Measurements from ENCODE around the gene ZFYVE28. TPM values are rescaled to one million over a fixed set of nuclear protein-coding genes. Genes with fewer than 3 reads are reported as not detected.

ZFYVE28 gene
- polyA plus RNA-seq, 1 of the 3 experiments (the other 2 are of a cell fraction) = 3.2 TPM

DNA sequence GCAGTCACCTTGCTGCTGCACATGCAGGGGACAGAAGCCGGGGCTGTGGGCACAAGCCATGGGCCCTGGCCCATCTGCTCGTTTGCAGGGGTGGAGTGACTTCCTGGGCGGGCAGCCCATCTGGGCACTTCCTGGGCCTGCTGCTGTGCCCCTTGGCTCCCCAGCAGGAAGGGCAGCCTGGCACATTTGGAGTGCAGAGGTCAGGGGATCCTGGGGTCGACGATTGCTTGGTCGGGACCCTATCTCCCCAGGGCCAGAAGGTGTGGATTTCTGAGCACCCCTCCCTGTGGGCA is 145.7 kb downstream of the ZFYVE28 start:
- Histone ChIP-seq H3K4me2 (no peak overlapping the region), H3K9me2 (no peaks in the 10 kb centered on the region), H3K27ac (ENCODE audit: low read depth in 2 of 2, low read length in 1 of 2) (no peak overlapping the region), H2AFZ (ENCODE audit: low read depth) (no peak overlapping the region), H3F3A (replicated peaks; ENCODE audit: insufficient read depth) (no peaks in the 10 kb centered on the region), H3K79me2 (ENCODE audit: insufficient read depth) (no peaks in the 10 kb centered on the region), H3K4me1 (ENCODE audit: control insufficient read depth in 1 of 2, insufficient read depth in 2 of 2, low read depth in 1 of 2, low read length in 1 of 2) (peaks cover 0 to 44% of the 10 kb centered on the region in 2 experiments; a peak in 1 of 4 replicates), H4K20me1 (ENCODE audit: insufficient read depth) (no peaks in the 10 kb centered on the region), H3K4me3 (ENCODE audit: low read depth in 2 of 2, low read length in 1 of 2) (no peak overlapping the region), H3K9me3 (no peaks in the 10 kb centered on the region), H3K36me3 (replicated peaks in 1 of 2; ENCODE audit: control insufficient read depth in 1 of 2, insufficient read depth in 2 of 2, low read length in 1 of 2) (no peaks in the 10 kb centered on the region), H3K27me3 (ENCODE audit: insufficient read depth) (no peaks in the 10 kb centered on the region), H3K9ac (no peak overlapping the region)
- POLR2A ChIA-PET = no interaction called here
- CTCF ChIA-PET = interaction anchor here (1.3 kb wide), 1 partner anchor 29 kb away, joined by 3 read pairs; no protein-coding TSS in a partner anchor
- TF ChIP-seq NFIC (IDR thresholded peaks at IDR 0.05; ENCODE audit: borderline replicate concordance) (no peak), SMC3 (IDR thresholded peaks at IDR 0.05; ENCODE audit: low read depth, low read length) (no peak), RFX5 (IDR thresholded peaks at IDR 0.05; ENCODE audit: low read length) (no peak), SIN3A (IDR thresholded peaks at IDR 0.05; ENCODE audit: borderline replicate concordance, low read depth, low read length) (no peak), EP300 (IDR thresholded peaks at IDR 0.05; ENCODE audit: borderline replicate concordance in 1 of 2, low read depth in 1 of 2, low read length in 1 of 2) (no peak), GABPA (IDR thresholded peaks at IDR 0.05; ENCODE audit: low read depth) (no peak), TEAD4 (IDR thresholded peaks at IDR 0.05; ENCODE audit: borderline replicate concordance, insufficient read depth) (no peak)
- TF ChIP-seq, protein P1, sequence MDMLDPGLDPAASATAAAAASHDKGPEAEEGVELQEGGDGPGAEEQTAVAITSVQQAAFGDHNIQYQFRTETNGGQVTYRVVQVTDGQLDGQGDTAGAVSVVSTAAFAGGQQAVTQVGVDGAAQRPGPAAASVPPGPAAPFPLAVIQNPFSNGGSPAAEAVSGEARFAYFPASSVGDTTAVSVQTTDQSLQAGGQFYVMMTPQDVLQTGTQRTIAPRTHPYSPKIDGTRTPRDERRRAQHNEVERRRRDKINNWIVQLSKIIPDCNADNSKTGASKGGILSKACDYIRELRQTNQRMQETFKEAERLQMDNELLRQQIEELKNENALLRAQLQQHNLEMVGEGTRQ (IDR thresholded peaks at IDR 0.05; ENCODE audit: borderline replicate concordance, low read depth, low read length) = no peak
- TF ChIP-seq, protein P2, sequence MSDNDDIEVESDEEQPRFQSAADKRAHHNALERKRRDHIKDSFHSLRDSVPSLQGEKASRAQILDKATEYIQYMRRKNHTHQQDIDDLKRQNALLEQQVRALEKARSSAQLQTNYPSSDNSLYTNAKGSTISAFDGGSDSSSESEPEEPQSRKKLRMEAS (IDR thresholded peaks at IDR 0.05; ENCODE audit: low read depth) = no peak
- TF ChIP-seq, protein P3, sequence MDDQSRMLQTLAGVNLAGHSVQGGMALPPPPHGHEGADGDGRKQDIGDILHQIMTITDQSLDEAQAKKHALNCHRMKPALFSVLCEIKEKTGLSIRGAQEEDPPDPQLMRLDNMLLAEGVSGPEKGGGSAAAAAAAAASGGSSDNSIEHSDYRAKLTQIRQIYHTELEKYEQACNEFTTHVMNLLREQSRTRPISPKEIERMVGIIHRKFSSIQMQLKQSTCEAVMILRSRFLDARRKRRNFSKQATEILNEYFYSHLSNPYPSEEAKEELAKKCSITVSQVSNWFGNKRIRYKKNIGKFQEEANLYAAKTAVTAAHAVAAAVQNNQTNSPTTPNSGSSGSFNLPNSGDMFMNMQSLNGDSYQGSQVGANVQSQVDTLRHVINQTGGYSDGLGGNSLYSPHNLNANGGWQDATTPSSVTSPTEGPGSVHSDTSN (IDR thresholded peaks at IDR 0.05) = no peak
- 20% methylated on average over 1 of the region's 6 CpGs for WGBS (ENCODE audit: low lambda C conversion rate)
- no peak for DNase-seq

DNA sequence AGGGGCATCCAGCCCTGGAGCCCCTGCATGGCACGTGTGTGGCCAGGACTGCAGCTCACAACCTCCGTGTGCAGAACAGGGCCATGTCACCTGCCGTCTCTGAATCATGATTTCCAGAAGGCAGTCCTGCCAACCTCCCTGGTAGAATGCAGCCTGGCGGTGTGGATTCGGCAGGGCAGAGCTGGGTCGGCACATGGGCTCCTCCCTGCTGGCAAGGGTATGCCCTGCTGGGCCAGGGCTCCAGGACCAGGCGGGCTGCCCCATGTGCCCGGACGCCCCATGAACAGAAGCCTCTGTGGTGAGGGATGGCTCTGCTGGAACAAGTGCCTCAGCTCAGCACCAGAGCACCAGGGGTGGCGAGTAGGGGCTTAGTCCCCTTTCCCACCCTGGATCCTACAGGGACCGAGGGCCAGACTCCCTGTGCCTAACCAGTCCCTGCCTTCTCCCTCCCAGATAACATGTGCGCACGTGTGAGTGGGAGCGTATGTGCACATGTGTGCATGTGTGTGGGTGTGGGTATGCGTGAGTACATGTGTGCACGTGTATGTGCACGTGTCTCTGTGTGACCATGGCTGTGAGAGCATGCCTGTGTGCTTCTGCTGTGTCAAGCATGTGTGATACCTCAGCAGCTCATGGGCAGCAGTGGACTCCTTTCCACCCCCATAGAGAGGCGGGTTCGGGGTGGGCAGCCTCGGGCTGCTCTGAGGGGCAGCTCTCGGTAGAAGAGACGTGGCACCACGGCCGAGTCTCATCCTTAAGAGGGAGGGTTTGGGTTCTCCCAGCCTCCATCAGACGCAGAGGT is 146.2 kb downstream of the ZFYVE28 start:
- H4K20me1 ChIP-seq (ENCODE audit: insufficient read depth) = no peaks in the 10 kb centered on the region
- no peaks in the 10 kb centered on the region for H3K9me3 ChIP-seq
- no peak overlapping the region for H3K27ac ChIP-seq (ENCODE audit: low read depth in 2 of 2, low read length in 1 of 2)
- H3K79me2 ChIP-seq (ENCODE audit: insufficient read depth) = no peaks in the 10 kb centered on the region
- H3K9me2 ChIP-seq = no peaks in the 10 kb centered on the region
- CTCF ChIA-PET = interaction anchor here (1.1 kb wide), 1 partner anchor 14 kb away, joined by 3 read pairs; no protein-coding TSS in a partner anchor
- no peak overlapping the region for H3K4me3 ChIP-seq (ENCODE audit: low read depth in 2 of 2, low read length in 1 of 2)
- H3K4me2 ChIP-seq = no peak overlapping the region
- peaks cover 0 to 47% of the 10 kb centered on the region in 2 experiments; a peak in 1 of 4 replicates for H3K4me1 ChIP-seq (ENCODE audit: control insufficient read depth in 1 of 2, insufficient read depth in 2 of 2, low read depth in 1 of 2, low read length in 1 of 2)
- POLR2A ChIA-PET = no interaction called here
- H3K36me3 ChIP-seq (replicated peaks in 1 of 2; ENCODE audit: control insufficient read depth in 1 of 2, insufficient read depth in 2 of 2, low read length in 1 of 2) = no peaks in the 10 kb centered on the region
- no peak overlapping the region for H2AFZ ChIP-seq (ENCODE audit: low read depth)
- H3K27me3 ChIP-seq (ENCODE audit: insufficient read depth) = no peaks in the 10 kb centered on the region
- DNase-seq = no peak
- H3K9ac ChIP-seq = no peak overlapping the region
- H3F3A ChIP-seq (replicated peaks; ENCODE audit: insufficient read depth) = no peaks in the 10 kb centered on the region
- 82% methylated on average over 12 of the region's 25 CpGs for WGBS (ENCODE audit: low lambda C conversion rate)
- TF ChIP-seq EP300 (IDR thresholded peaks at IDR 0.05; ENCODE audit: borderline replicate concordance in 1 of 2, low read depth in 1 of 2, low read length in 1 of 2) (no peak), SMC3 (IDR thresholded peaks at IDR 0.05; ENCODE audit: low read depth, low read length) (no peak), GATA2 (CRISPR knock-in tag; IDR thresholded peaks at IDR 0.05) (no peak), RAD21 (IDR thresholded peaks at IDR 0.05; ENCODE audit: low read length) (no peak), EZH2phosphoT487 (IDR thresholded peaks at IDR 0.05; ENCODE audit: borderline replicate concordance, low read depth) (no peak), FOSL2 (IDR thresholded peaks at IDR 0.05; ENCODE audit: borderline replicate concordance, low read depth) (no peak), MEF2A (IDR thresholded peaks at IDR 0.05; ENCODE audit: borderline replicate concordance, low read depth) (no peak), TEAD4 (IDR thresholded peaks at IDR 0.05; ENCODE audit: borderline replicate concordance, insufficient read depth) (no peak), CHD2 (IDR thresholded peaks at IDR 0.05; ENCODE audit: low read length, partially characterized antibody) (no peak), SIN3A (IDR thresholded peaks at IDR 0.05; ENCODE audit: borderline replicate concordance, low read depth, low read length) (no peak), RCOR1 (IDR thresholded peaks at IDR 0.05; ENCODE audit: low read length) (no peak)
- TF ChIP-seq, protein P4, sequence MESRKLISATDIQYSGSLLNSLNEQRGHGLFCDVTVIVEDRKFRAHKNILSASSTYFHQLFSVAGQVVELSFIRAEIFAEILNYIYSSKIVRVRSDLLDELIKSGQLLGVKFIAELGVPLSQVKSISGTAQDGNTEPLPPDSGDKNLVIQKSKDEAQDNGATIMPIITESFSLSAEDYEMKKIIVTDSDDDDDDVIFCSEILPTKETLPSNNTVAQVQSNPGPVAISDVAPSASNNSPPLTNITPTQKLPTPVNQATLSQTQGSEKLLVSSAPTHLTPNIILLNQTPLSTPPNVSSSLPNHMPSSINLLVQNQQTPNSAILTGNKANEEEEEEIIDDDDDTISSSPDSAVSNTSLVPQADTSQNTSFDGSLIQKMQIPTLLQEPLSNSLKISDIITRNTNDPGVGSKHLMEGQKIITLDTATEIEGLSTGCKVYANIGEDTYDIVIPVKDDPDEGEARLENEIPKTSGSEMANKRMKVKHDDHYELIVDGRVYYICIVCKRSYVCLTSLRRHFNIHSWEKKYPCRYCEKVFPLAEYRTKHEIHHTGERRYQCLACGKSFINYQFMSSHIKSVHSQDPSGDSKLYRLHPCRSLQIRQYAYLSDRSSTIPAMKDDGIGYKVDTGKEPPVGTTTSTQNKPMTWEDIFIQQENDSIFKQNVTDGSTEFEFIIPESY (IDR thresholded peaks at IDR 0.05; ENCODE audit: borderline replicate concordance, low read depth) = no peak
- TF ChIP-seq, protein P5, sequence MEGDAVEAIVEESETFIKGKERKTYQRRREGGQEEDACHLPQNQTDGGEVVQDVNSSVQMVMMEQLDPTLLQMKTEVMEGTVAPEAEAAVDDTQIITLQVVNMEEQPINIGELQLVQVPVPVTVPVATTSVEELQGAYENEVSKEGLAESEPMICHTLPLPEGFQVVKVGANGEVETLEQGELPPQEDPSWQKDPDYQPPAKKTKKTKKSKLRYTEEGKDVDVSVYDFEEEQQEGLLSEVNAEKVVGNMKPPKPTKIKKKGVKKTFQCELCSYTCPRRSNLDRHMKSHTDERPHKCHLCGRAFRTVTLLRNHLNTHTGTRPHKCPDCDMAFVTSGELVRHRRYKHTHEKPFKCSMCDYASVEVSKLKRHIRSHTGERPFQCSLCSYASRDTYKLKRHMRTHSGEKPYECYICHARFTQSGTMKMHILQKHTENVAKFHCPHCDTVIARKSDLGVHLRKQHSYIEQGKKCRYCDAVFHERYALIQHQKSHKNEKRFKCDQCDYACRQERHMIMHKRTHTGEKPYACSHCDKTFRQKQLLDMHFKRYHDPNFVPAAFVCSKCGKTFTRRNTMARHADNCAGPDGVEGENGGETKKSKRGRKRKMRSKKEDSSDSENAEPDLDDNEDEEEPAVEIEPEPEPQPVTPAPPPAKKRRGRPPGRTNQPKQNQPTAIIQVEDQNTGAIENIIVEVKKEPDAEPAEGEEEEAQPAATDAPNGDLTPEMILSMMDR (IDR thresholded peaks at IDR 0.05) = no peak
- TF ChIP-seq, protein P2 (IDR thresholded peaks at IDR 0.05; ENCODE audit: low read depth) = no peak

Measured in SK-N-SH (cell line).